ENCODE data around the gene SLC25A38.

DNA sequence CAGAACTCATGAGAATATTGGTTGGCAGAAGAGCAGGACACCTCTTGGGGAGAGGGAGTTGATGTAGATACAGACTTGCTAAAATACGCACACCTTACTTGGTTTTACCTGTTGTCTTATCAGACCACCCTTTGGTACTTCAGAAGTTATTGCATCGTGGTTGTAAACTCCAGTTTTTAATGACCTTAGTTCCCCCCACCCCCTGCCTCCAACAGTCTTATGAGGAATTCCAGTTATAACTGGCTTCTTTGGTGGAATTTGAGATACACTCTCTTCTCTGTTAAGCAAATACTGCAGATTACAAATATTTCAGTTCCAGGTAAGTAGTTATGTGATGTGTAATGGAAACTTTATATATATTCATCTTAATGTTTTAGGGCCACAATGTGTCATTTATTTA is 5.0 kb downstream of the SLC25A38 start:
- TF ChIP-seq, protein P1, sequence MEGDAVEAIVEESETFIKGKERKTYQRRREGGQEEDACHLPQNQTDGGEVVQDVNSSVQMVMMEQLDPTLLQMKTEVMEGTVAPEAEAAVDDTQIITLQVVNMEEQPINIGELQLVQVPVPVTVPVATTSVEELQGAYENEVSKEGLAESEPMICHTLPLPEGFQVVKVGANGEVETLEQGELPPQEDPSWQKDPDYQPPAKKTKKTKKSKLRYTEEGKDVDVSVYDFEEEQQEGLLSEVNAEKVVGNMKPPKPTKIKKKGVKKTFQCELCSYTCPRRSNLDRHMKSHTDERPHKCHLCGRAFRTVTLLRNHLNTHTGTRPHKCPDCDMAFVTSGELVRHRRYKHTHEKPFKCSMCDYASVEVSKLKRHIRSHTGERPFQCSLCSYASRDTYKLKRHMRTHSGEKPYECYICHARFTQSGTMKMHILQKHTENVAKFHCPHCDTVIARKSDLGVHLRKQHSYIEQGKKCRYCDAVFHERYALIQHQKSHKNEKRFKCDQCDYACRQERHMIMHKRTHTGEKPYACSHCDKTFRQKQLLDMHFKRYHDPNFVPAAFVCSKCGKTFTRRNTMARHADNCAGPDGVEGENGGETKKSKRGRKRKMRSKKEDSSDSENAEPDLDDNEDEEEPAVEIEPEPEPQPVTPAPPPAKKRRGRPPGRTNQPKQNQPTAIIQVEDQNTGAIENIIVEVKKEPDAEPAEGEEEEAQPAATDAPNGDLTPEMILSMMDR (IDR thresholded peaks at IDR 0.05 in 4 of 5, conservative IDR thresholded peaks at IDR 0.05 in 1 of 5): no peak
- TF ChIP-seq POLR2A (IDR thresholded peaks at IDR 0.05): no peak

All from gastrocnemius medialis (tissue), 4 donors.